ENCODE data around the gene USP5. TPM values are rescaled to one million over a fixed set of nuclear protein-coding genes. Genes with fewer than 3 reads are reported as not detected.
A peak's percentile ranks its signal among the peaks of the same experiment; 100 is the strongest.

Gene USP5
- total and polyA plus RNA-seq, 2 donors (not counting 1 experiment from before 2014, with no cell fraction given) = 35.1 to 59.7 TPM

- POLR2A ChIA-PET = no interaction called here
- H3K27ac ChIP-seq (ENCODE audit: low read length in 2 of 2) = no peak overlapping the region
- no CpG with 5 or more reads among the region's 5 CpGs for WGBS (ENCODE audit: insufficient coverage)
- peaks cover 8 to 14% of the 10 kb centered on the region in 2 donors for H3K4me1 ChIP-seq (ENCODE audit: control insufficient read depth in 2 of 2, insufficient read depth in 2 of 2, low read length in 2 of 2)
- no peaks in the 10 kb centered on the region for H3K36me3 ChIP-seq (replicated peaks in 1 of 2; ENCODE audit: control extremely low read depth in 1 of 2, control insufficient read depth in 1 of 2, extremely low read depth in 1 of 2, insufficient read depth in 2 of 2, low read length in 1 of 2)
- no peak overlapping the region for H3K4me3 Mint-ChIP-seq
- intact Hi-C loops (cut with micrococcal nuclease) = no loop called here
- H3K9me3 ChIP-seq (ENCODE audit: control extremely low read depth in 1 of 3, control insufficient read depth in 2 of 3, insufficient read depth in 1 of 3, low read length in 2 of 3) = no peaks in the 10 kb centered on the region
- H3K4me3 ChIP-seq (ENCODE audit: control extremely low read depth in 1 of 5, extremely low read depth in 1 of 5, insufficient read depth in 1 of 5, low read depth in 2 of 5, low read length in 4 of 5) = no peak overlapping the region
- H3K4me2 ChIP-seq (replicated peaks; ENCODE audit: low read depth, low read length, poor library complexity, severe bottlenecking) = no peak overlapping the region
- H2AFZ ChIP-seq (ENCODE audit: insufficient read depth, low read depth, low read length, poor library complexity, severe bottlenecking) = peak overlapping the region; percentile 16
- no peaks in the 10 kb centered on the region for H3K9me3 Mint-ChIP-seq (ENCODE audit: insufficient read depth)
- TF ChIP-seq EZH2 (IDR thresholded peaks at IDR 0.05; ENCODE audit: borderline replicate concordance, insufficient read depth, low read depth, low read length, poor library complexity, severe bottlenecking) (no peak), CTCF (IDR thresholded peaks at IDR 0.05) (no peak)
- no peak overlapping the region for H3K9ac ChIP-seq (ENCODE audit: low read length)
- no peaks in the 10 kb centered on the region for H3K27me3 Mint-ChIP-seq
- H3K4me1 Mint-ChIP-seq = peaks cover 8% of the 10 kb centered on the region
- no peak overlapping the region for H3K27ac Mint-ChIP-seq
- H3K79me2 ChIP-seq (ENCODE audit: control insufficient read depth, insufficient read depth, low read length) = no peaks in the 10 kb centered on the region
- no peak for DNase-seq
- no peaks in the 10 kb centered on the region for H3K27me3 ChIP-seq (replicated peaks in 1 of 4; ENCODE audit: control extremely low read depth in 1 of 4, control insufficient read depth in 3 of 4, insufficient read depth in 4 of 4, low read length in 3 of 4)
- no peaks in the 10 kb centered on the region for H4K20me1 ChIP-seq (ENCODE audit: control insufficient read depth, insufficient read depth, low read length, poor library complexity, severe bottlenecking)
- CTCF ChIA-PET = interaction anchor here (0.5 to 3.3 kb wide), 4 partner anchors 8 to 143 kb away, joined by 3 to 10 read pairs (median 4); partner anchors contain the start of gene SPSB2
- no peak for ATAC-seq (ENCODE audit: low read depth)
Measured at GRCh38 chr12:6899427-6899826, 47.5 kb downstream of the USP5 start.

- Histone ChIP-seq H3K9ac (ENCODE audit: low read length) (no peak overlapping the region), H3K27me3 (replicated peaks in 1 of 4; ENCODE audit: control extremely low read depth in 1 of 4, control insufficient read depth in 3 of 4, insufficient read depth in 4 of 4, low read length in 3 of 4) (no peaks in the 10 kb centered on the region), H3K79me2 (ENCODE audit: control insufficient read depth, insufficient read depth, low read length) (no peaks in the 10 kb centered on the region), H3K4me2 (replicated peaks; ENCODE audit: low read depth, low read length, poor library complexity, severe bottlenecking) (no peak overlapping the region), H4K20me1 (ENCODE audit: control insufficient read depth, insufficient read depth, low read length, poor library complexity, severe bottlenecking) (no peaks in the 10 kb centered on the region), H3K9me3 (ENCODE audit: control extremely low read depth in 1 of 3, control insufficient read depth in 2 of 3, insufficient read depth in 1 of 3, low read length in 2 of 3) (no peaks in the 10 kb centered on the region), H3K27ac (ENCODE audit: low read length in 2 of 2) (no peak overlapping the region), H3K4me3 (ENCODE audit: control extremely low read depth in 1 of 5, extremely low read depth in 1 of 5, insufficient read depth in 1 of 5, low read depth in 2 of 5, low read length in 4 of 5) (no peak overlapping the region), H3K4me1 (ENCODE audit: control insufficient read depth in 2 of 2, insufficient read depth in 2 of 2, low read length in 2 of 2) (peaks cover 10 to 18% of the 10 kb centered on the region in 2 donors), H3K36me3 (replicated peaks in 1 of 2; ENCODE audit: control extremely low read depth in 1 of 2, control insufficient read depth in 1 of 2, extremely low read depth in 1 of 2, insufficient read depth in 2 of 2, low read length in 1 of 2) (no peaks in the 10 kb centered on the region), H2AFZ (ENCODE audit: insufficient read depth, low read depth, low read length, poor library complexity, severe bottlenecking) (peak overlapping the region; percentile 16)
- Mint-ChIP-seq H3K4me3 (no peak overlapping the region), H3K4me1 (peaks cover 8% of the 10 kb centered on the region), H3K27ac (no peak overlapping the region), H3K9me3 (ENCODE audit: insufficient read depth) (no peaks in the 10 kb centered on the region), H3K27me3 (no peaks in the 10 kb centered on the region)
- 43% methylated on average over 5 of the region's 10 CpGs for WGBS (ENCODE audit: insufficient coverage)
- DNase-seq (peak; percentile 32), ATAC-seq (ENCODE audit: low read depth) (no peak)
- ChIA-PET CTCF (interaction anchor here (0.5 to 1.5 kb wide), 3 partner anchors 8 to 142 kb away, joined by 3 to 5 read pairs (median 4); no protein-coding TSS in a partner anchor), POLR2A (no interaction called here)
- TF ChIP-seq CTCF (IDR thresholded peaks at IDR 0.05) = no peak
- no peak for TF ChIP-seq EZH2 (IDR thresholded peaks at IDR 0.05; ENCODE audit: borderline replicate concordance, insufficient read depth, low read depth, low read length, poor library complexity, severe bottlenecking)
- intact Hi-C loops (cut with micrococcal nuclease) = no loop called here
Measured at GRCh38 chr12:6899837-6900519, 48.0 kb downstream of the USP5 start.

Data from B cell (primary cell).